Hepatocyte (in vitro differentiated cells): ENCODE measurements around the gene LIPT2. TPM values are rescaled to one million over a fixed set of nuclear protein-coding genes. Genes with fewer than 3 reads are reported as not detected.
A peak's percentile ranks its signal among the peaks of the same experiment; 100 is the strongest.

Source experiments
- DNase-seq: peaks from one replicate; pipeline ENCODE4 v3.0.0-alpha.2; 2016; ENCODE audit warnings: low spot score
- H2AFZ ChIP-seq: fragments of 200-600 bp; sonication (generic); 2 replicates; pipeline ENCODE4 v1.6.0; 2016; ENCODE audit warnings: antibody characterized with exemption, mild to moderate bottlenecking
- H3K27ac ChIP-seq: fragments of 200-600 bp; sonication (generic); 2 replicates; pipeline ENCODE4 v1.5.1; 2016; ENCODE audit warnings: mild to moderate bottlenecking
- H3K27me3 ChIP-seq: fragments of 200-600 bp; sonication (generic); 2 replicates; pipeline ENCODE4 v1.6.1; 2016
- H3K36me3 ChIP-seq: fragments of 200-600 bp; sonication (generic); replicated peaks from 2 replicates; pipeline ENCODE4 v1.5.1; 2016; ENCODE audit warnings: low read depth; ENCODE audit not compliant: insufficient read depth
- H3K4me1 ChIP-seq: fragments of 200-600 bp; sonication (generic); 2 replicates; pipeline ENCODE4 v1.5.1; 2016; ENCODE audit warnings: mild to moderate bottlenecking, moderate library complexity; ENCODE audit not compliant: insufficient read depth
- H3K4me2 ChIP-seq: fragments of 200-600 bp; sonication (generic); 2 replicates; pipeline ENCODE4 v1.6.0; 2016
- H3K4me3 ChIP-seq: fragments of 200-600 bp; sonication (generic); 2 replicates; pipeline ENCODE4 v1.5.1; 2016; ENCODE audit warnings: mild to moderate bottlenecking
- H3K79me2 ChIP-seq: fragments of 200-600 bp; sonication (generic); 2 replicates; pipeline ENCODE4 v1.6.0; 2017; ENCODE audit warnings: mild to moderate bottlenecking
- H3K9me2 ChIP-seq: fragments of 200-600 bp; sonication (generic); replicated peaks from 2 replicates; pipeline ENCODE4 v1.6.0; 2017; ENCODE audit warnings: mild to moderate bottlenecking; ENCODE audit not compliant: insufficient read depth
- H3K9me3 ChIP-seq: fragments of 200-600 bp; sonication (generic); 2 replicates; pipeline ENCODE4 v1.5.1; 2016; ENCODE audit warnings: low read depth, mild to moderate bottlenecking
- H4K20me1 ChIP-seq: fragments of 200-600 bp; sonication (generic); 2 replicates; pipeline ENCODE4 v1.6.0; 2016; ENCODE audit warnings: mild to moderate bottlenecking; ENCODE audit not compliant: insufficient read depth, poor library complexity, severe bottlenecking
- EZH2 ChIP-seq: fragments of 200-600 bp; sonication (generic); IDR thresholded peaks from 2 replicates; pipeline ENCODE4 v1.6.1; 2016; ENCODE audit warnings: antibody characterized with exemption, mild to moderate bottlenecking, borderline replicate concordance
- EZH2phosphoT487 ChIP-seq: fragments of 200-600 bp; sonication (generic); IDR thresholded peaks from one replicate; pipeline ENCODE4 v1.6.1; 2018; ENCODE audit warnings: antibody characterized with exemption, mild to moderate bottlenecking, low read depth, moderate library complexity; ENCODE audit not compliant: unreplicated experiment, severe bottlenecking
- WGBS: methylation state at CpG from one replicate; pipeline ENCODE4 v1.1.6; 2016; ENCODE audit warnings: low lambda C conversion rate; ENCODE audit errors: missing lambda C conversion rate; 5-methylcytosine and 5-hydroxymethylcytosine counted together
- polyA plus RNA-seq: library from polyadenylated mRNA; unstranded; fragments of >200 nt; fragmentation: Nextera tagmentation; extraction: Ambion mirVana; gene quantifications from 2 replicates; pipeline ENCODE4 v1.2.1, GENCODE V29; 2016
- total RNA-seq: library from RNA; depleted of rRNA; stranded (reverse); fragments of >200 nt; gene quantifications from 2 replicates; pipeline ENCODE4 v1.2.3, GENCODE V29; 2014
- TF ChIP-seq, protein P1 (sequence below): fragments of 200-600 bp; sonication (generic); IDR thresholded peaks from 2 replicates; pipeline ENCODE4 v1.5.1; 2016; ENCODE audit warnings: antibody characterized with exemption, mild to moderate bottlenecking; ENCODE audit not compliant: poor library complexity

Gene LIPT2
- total and polyA plus RNA-seq, 2 experiments from 2014 or later, result 9.2 to 14.3 TPM

DNA sequence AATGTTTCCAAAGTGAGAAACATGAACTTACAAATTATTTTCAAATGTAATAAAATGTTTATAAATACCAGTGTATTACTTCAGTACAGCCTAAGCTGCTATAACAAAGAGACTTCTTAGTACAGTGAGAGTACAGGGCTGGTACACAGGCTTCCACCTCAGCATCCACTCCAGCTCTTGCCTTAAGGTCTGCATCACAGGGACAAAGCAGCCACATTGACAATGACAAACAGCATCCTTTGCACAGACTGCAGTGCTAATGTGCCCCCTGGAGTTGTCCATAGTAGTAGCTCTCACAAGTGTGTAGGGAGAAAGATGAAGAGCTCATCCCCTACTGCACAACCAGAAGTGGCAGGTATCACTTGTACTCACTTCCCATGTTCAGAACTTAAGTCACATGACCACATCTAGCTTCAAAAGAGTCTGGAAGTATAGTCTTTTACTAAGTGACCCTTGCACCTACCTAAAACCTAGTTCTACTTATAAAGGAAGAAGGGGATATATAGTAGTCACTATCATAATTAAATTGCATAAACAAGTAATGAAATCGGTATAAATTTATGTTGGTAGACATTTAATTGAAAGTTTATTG lies 10.7 kb upstream of the LIPT2 start:
- whole genome bisulfite sequencing, result 88% methylated on average over 1 of the region's 1 CpG
- no peak overlapping the region for H3K4me2 ChIP-seq
- TF ChIP-seq EZH2, result no peak
- TF ChIP-seq, protein P1, sequence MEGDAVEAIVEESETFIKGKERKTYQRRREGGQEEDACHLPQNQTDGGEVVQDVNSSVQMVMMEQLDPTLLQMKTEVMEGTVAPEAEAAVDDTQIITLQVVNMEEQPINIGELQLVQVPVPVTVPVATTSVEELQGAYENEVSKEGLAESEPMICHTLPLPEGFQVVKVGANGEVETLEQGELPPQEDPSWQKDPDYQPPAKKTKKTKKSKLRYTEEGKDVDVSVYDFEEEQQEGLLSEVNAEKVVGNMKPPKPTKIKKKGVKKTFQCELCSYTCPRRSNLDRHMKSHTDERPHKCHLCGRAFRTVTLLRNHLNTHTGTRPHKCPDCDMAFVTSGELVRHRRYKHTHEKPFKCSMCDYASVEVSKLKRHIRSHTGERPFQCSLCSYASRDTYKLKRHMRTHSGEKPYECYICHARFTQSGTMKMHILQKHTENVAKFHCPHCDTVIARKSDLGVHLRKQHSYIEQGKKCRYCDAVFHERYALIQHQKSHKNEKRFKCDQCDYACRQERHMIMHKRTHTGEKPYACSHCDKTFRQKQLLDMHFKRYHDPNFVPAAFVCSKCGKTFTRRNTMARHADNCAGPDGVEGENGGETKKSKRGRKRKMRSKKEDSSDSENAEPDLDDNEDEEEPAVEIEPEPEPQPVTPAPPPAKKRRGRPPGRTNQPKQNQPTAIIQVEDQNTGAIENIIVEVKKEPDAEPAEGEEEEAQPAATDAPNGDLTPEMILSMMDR, result no peak
- TF ChIP-seq EZH2phosphoT487, result no peak
- no peaks in the 10 kb centered on the region for H3K79me2 ChIP-seq
- peak overlapping the region; percentile 36 for H3K27ac ChIP-seq
- no peak for DNase-seq
- no peaks in the 10 kb centered on the region for H3K36me3 ChIP-seq
- no peaks in the 10 kb centered on the region for H3K9me2 ChIP-seq
- H3K4me3 ChIP-seq, result no peak overlapping the region
- H4K20me1 ChIP-seq, result no peaks in the 10 kb centered on the region
- no peaks in the 10 kb centered on the region for H3K27me3 ChIP-seq
- H2AFZ ChIP-seq, result peak overlapping the region; percentile 21
- H3K4me1 ChIP-seq, result no peaks in the 10 kb centered on the region
- H3K9me3 ChIP-seq, result peaks cover 6% of the 10 kb centered on the region

DNA sequence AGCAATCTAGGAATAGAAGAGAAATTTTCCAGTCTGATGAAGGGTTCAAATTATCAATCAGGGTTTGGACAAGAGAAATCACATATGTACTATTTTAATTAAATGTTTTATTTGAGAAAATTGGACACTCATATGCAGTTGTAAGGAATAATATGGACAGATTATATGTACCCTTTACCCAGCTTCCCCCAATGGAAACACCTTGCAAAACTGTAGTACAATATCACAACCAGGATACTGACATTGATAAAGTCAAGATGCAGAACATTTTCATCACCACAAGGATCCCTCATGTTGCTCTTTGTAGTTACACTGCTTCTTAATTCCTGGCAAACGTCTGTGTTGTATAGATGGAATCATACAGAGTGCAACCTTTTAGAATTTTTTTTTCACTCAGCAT lies 1.4 kb upstream of the LIPT2 start:
- Histone ChIP-seq H3K9me2 (no peaks in the 10 kb centered on the region), H3K4me2 (no peak overlapping the region), H3K27me3 (no peaks in the 10 kb centered on the region), H3K79me2 (peaks cover 5% of the 10 kb centered on the region), H2AFZ (no peak overlapping the region), H4K20me1 (no peaks in the 10 kb centered on the region), H3K4me3 (no peak overlapping the region), H3K27ac (no peak overlapping the region), H3K4me1 (no peaks in the 10 kb centered on the region), H3K36me3 (no peaks in the 10 kb centered on the region), H3K9me3 (no peaks in the 10 kb centered on the region)
- TF ChIP-seq EZH2 (no peak), EZH2phosphoT487 (no peak)
- TF ChIP-seq, protein P1, result no peak
- WGBS, result 89% methylated on average over 1 of the region's 1 CpG
- no peak for DNase-seq

DNA sequence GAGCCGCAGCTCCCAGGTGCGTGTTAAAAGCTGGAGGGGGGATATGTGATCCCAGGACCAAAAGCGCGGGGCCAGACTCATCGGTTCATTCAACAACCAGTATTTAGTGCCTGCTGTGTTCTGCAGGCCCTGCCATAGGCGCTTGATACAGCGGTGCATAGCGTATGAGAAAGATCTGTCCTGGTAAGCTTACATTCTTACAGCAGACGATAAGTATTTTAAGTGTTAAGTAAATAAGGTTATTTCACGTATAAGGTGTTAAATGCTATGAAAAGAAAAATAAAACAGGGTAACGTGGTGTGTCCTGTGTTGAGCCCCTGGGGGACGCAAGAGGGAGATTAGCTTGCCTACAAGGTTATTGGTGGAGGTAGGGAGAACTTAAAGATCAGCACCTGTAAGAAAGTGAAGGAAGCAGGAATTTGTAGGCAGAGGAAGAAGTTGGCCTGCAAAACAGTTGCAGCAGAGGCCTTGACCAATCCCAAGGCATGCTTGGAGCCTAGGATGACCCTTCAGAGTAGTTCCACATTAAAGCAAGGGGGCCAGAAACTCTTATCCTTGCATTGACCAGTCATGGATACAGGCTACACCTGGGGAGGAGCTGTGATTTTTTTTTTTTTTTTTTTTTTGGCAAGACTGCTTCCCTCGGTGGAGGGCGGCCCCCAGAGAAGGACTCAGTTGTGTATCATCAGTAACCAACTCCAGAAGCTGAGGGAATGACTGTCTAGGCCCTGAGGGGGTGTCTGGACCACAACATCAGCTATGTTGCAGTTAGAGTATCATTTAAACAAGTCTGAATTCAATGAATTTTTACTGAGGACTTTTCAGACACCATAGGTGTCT lies 487 bp upstream of the LIPT2 start:
- Histone ChIP-seq H3K27me3 (no peaks in the 10 kb centered on the region), H3K36me3 (no peaks in the 10 kb centered on the region), H3K27ac (peak overlapping the region; percentile 98), H3K4me3 (peak overlapping the region; percentile 55), H4K20me1 (no peaks in the 10 kb centered on the region), H3K79me2 (peaks cover 5% of the 10 kb centered on the region), H2AFZ (peak overlapping the region; percentile 88), H3K4me2 (peak overlapping the region; percentile 84), H3K9me3 (no peaks in the 10 kb centered on the region), H3K4me1 (no peaks in the 10 kb centered on the region), H3K9me2 (no peaks in the 10 kb centered on the region)
- TF ChIP-seq EZH2 (no peak), EZH2phosphoT487 (no peak)
- TF ChIP-seq, protein P1, result no peak
- DNase-seq, result no peak
- WGBS, result 15% methylated on average over 12 of the region's 14 CpGs
